NB4 (cell line): ENCODE data around the gene ARHGAP24.
"Not testable (repeated sequence)": the region's sequence is repeated elsewhere in the genome, so short reads cannot be mapped to it uniquely, and the experiment has no call there.

Experiments
- DNase-seq: peaks from one replicate; pipeline ENCODE4 v3.0.0; 2010; ENCODE audit warnings: low read depth
- H3K4me3 ChIP-seq: one replicate; pipeline ENCODE4 v1.5.1; 2011; ENCODE audit warnings: mild to moderate bottlenecking, low read depth, low read length, moderate library complexity
- CTCF ChIP-seq: IDR thresholded peaks from one replicate; pipeline ENCODE4 v1.5.1; 2012; ENCODE audit warnings: low read depth, low read length
- MAX ChIP-seq: IDR thresholded peaks from 2 replicates; pipeline ENCODE4 v1.6.1; 2011; ENCODE audit warnings: low read depth, low read length
- MYC ChIP-seq: IDR thresholded peaks from 2 replicates; pipeline ENCODE4 v1.6.1; 2011; ENCODE audit warnings: low read depth, low read length
- POLR2A ChIP-seq: IDR thresholded peaks from 2 replicates; pipeline ENCODE4 v1.6.1; 2011; ENCODE audit warnings: mild to moderate bottlenecking; ENCODE audit not compliant: insufficient read length; ENCODE audit errors: extremely low read depth

Gene ARHGAP24

GRCh38 chr4:85510632-85510984 lies 35.7 kb downstream of the ARHGAP24 start:
- H3K4me3 ChIP-seq = no peak overlapping the region
- TF ChIP-seq MYC (no peak), MAX (no peak), POLR2A (no peak), CTCF (no peak)
- DNase-seq = no peak

- TF ChIP-seq CTCF (no peak), MAX (no peak), POLR2A (no peak), MYC (no peak)
- H3K4me3 ChIP-seq = no peak overlapping the region
- no peak for DNase-seq
These were observed 37.7 kb downstream of the ARHGAP24 start for GRCh38 chr4:85512446-85513205.

GRCh38 chr4:85514117-85514516 lies 39.2 kb downstream of the ARHGAP24 start:
- no peak for TF ChIP-seq MAX
- TF ChIP-seq POLR2A = no peak
- no peak for TF ChIP-seq MYC
- TF ChIP-seq CTCF = no peak
- H3K4me3 ChIP-seq = no peak overlapping the region
- DNase-seq = no peak

- TF ChIP-seq MYC = no peak
- no peak for TF ChIP-seq POLR2A
- TF ChIP-seq CTCF = no peak
- no peak for TF ChIP-seq MAX
- no peak for DNase-seq
- H3K4me3 ChIP-seq = no peak overlapping the region
These were observed 39.8 kb downstream of the ARHGAP24 start for GRCh38 chr4:85514783-85515182.

GRCh38 chr4:85515701-85516100 lies 40.8 kb downstream of the ARHGAP24 start:
- no peak overlapping the region for H3K4me3 ChIP-seq
- TF ChIP-seq POLR2A = no peak
- no peak for TF ChIP-seq CTCF
- no peak for TF ChIP-seq MAX
- TF ChIP-seq MYC = no peak
- DNase-seq = no peak

- not testable (repeated sequence) for DNase-seq, H3K4me3 ChIP-seq
These were observed 43.6 kb downstream of the ARHGAP24 start for GRCh38 chr4:85518526-85518925.
